Adrenal gland (tissue), 12 donors: ENCODE results near the gene NPC1. TPM values are rescaled to one million over a fixed set of nuclear protein-coding genes. Genes with fewer than 3 reads are reported as not detected.

Experiments
- DNase-seq, 7 donors: peaks; one replicate each; pipeline ENCODE4 v3.0.0-alpha.2; 2019 to 2020
- H3K27ac ChIP-seq, 5 donors: fragments of 200-600 bp; sonication (generic) in 4 of 5; 1 replicate in 3 of 5; 2 replicates in 2 of 5; pipeline versions ENCODE4 v1.5.1 to v1.8.0; 2016 to 2020; ENCODE audit warnings: mild to moderate bottlenecking in 1 of 5
- H3K27me3 ChIP-seq: fragments of 200-600 bp; 2 replicates; pipeline ENCODE4 v1.8.0; 2021
- H3K36me3 ChIP-seq, 2 donors: fragments of 200-600 bp; replicated peaks in 1 of 2; 1 replicate in 1 of 2; 2 replicates in 1 of 2; pipeline versions ENCODE4 v1.5.1 to v1.8.0; 2018 to 2022
- H3K4me1 ChIP-seq, 2 donors: fragments of 200-600 bp; replicated peaks in 1 of 2; 1 replicate in 1 of 2; 2 replicates in 1 of 2; pipeline versions ENCODE4 v1.5.1 to v1.8.0; 2018 to 2021
- H3K4me3 ChIP-seq, 4 donors: fragments of 200-600 bp; sonication (generic) in 3 of 4; one replicate each; pipeline ENCODE4 v1.5.1; 2016 to 2018
- H3K9me3 ChIP-seq, 3 donors: fragments of 200-600 bp; sonication (generic) in 1 of 3; replicated peaks in 1 of 3; 1 replicate in 2 of 3; 2 replicates in 1 of 3; pipeline versions ENCODE4 v1.5.1 to v1.8.0; 2016 to 2021
- CTCF ChIP-seq, 6 experiments: fragments of 450-650 bp in 4 of 6; fragments of 200-600 bp in 2 of 6; sonication (generic) in 1 of 6; IDR thresholded peaks; 1 replicate in 5 of 6; 2 replicates in 1 of 6; pipeline versions ENCODE4 v1.5.1 to v1.8.0; 2016 to 2021; ENCODE audit warnings: antibody characterized with exemption in 6 of 6, mild to moderate bottlenecking in 2 of 6, moderate library complexity in 1 of 6
- POLR2A ChIP-seq, 2 donors: fragments of 450-650 bp; IDR thresholded peaks; one replicate each; pipeline ENCODE4 v1.6.1; 2017; ENCODE audit warnings: antibody characterized with exemption in 2 of 2, mild to moderate bottlenecking in 2 of 2, moderate library complexity in 1 of 2
- WGBS, 4 donors: extraction: QIAGEN DNeasy Blood & Tissue Kit in 2 of 4; methylation state at CpG; one replicate each; pipeline versions ENCODE4 v1.1.5 to v1.1.7; 2013 to 2017; 5-methylcytosine and 5-hydroxymethylcytosine counted together
- intact Hi-C, 2 donors: fragments of 100-400 bp; cut with DNase I; formaldehyde crosslinking; loops; one replicate each; pipeline versions ENCODE4 v1.14.1 to v1.15.0; 2022 to 2023
- polyA plus RNA-seq, 3 donors: library from polyadenylated mRNA; stranded (reverse); fragments of 200-250 nt in 2 of 3; fragments of 350-450 nt in 1 of 3; fragmentation: Illumina TruSeq in 1 of 3; extraction: RNeasy Lipid Tissue Mini Kit (QIAGEN cat#74804) in 1 of 3; gene quantifications; one replicate each; pipeline ENCODE4 v1.2.3, GENCODE V29; 2013 to 2014
- total RNA-seq, 9 donors: library from RNA; depleted of rRNA in 4 of 9; stranded (reverse); fragments of >200 nt in 4 of 9; fragments of 120-200 nt in 1 of 9; fragmentation: NEBNext Ultra II Directional in 1 of 9; extraction: Animal tissue kit (Norgen Biotek cat#: 25700) in 1 of 9; gene quantifications; one replicate each; pipeline versions ENCODE4 v1.1.0 to v1.2.4, GENCODE V29; 2013 to 2023
- donor health status: healthy with polysubstance abuse.
- donor health status: Bipolar disorder and iron deficiency.
- donor health status: DM: yes; HTN: yes; CAD: no.
- donor health status: DM: no; HTN: no; CAD: no.
- donor health status: DM: no; HTN: no; CAD: no.
- donor health status: DM: yes; HTN: yes; CAD: no.

NPC1 gene
- total and polyA plus RNA-seq, 12 donors: 38.3 to 1,631 (median 117) TPM

DNA sequence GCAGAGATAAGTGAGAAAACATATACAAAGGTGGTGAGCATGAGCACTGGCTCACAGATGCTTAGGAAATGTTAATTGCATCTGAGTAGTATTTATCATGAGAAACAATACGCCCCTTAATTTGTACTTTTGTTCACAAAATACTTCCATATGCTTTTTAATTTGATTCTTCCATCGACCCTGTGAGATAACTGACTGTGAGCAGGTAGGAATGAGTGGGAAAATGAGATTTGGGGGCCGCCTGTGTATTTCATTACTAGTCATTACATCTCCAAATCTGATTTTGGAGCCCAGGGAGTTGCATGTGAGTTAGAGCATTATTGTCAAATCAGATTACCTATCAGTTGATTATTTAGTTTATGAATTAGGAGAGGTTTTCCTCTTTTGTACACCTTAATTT is 36.7 kb upstream of the NPC1 start:
- Histone ChIP-seq H3K4me1 (peaks cover 4 to 8% of the 10 kb centered on the region in 2 donors), H3K27me3 (no peaks in the 10 kb centered on the region), H3K27ac (no peak overlapping the region), H3K36me3 (no peaks in the 10 kb centered on the region), H3K4me3 (no peak overlapping the region), H3K9me3 (no peaks in the 10 kb centered on the region)
- DNase-seq: no peak
- 69 to 84% (median 76%) methylated on average over 3 of the region's 3 CpGs for WGBS, 4 donors
- intact Hi-C loops: loop anchor here (5.0 to 10.0 kb wide), 5 partner anchors 74 to 294 kb away; no protein-coding TSS in a partner anchor
- TF ChIP-seq CTCF (IDR thresholded peaks at IDR 0.05) (no peak), POLR2A (IDR thresholded peaks at IDR 0.05) (no peak)

DNA sequence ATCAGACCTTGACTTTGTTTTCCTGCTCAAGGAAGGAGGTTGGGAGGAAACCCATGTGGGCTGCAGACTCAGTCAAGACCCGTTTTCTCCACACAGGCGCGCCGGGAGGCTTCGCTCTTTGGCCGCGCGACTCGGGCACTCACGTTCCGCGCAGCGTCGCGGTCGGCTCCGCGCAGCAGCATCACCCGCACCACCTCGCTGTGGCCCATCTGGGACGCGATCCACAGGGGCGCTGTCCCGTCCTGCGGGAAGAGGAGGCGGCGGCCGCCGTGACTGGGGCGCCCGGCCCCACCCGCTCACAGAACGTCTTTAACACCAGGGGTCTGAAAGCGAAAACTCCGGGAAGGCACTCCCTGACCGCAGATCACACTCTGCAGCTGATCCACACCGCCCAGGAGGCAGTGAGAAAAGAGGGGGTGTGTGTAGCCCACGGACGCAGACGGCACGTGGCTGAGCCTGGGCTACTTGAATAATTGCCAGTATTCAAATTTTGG is 33.1 kb upstream of the NPC1 start:
- Histone ChIP-seq H3K36me3 (no peaks in the 10 kb centered on the region), H3K4me1 (peaks cover 8 to 18% of the 10 kb centered on the region in 2 donors), H3K27ac (peak overlapping the region in 3 of 5 donors; percentile 59 to 76 (median 71)), H3K27me3 (no peaks in the 10 kb centered on the region), H3K4me3 (peak overlapping the region; percentile 19 to 57 (median 36)), H3K9me3 (no peaks in the 10 kb centered on the region)
- DNase-seq: peak in 6 of 7 donors; percentile 37 to 60 (median 44)
- 0 to 3% (median 2%) methylated on average over 14 to 41 of the region's 41 CpGs for WGBS, 4 donors
- TF ChIP-seq CTCF (IDR thresholded peaks at IDR 0.05): peak in 1 of 6 experiments; percentile 10
- TF ChIP-seq POLR2A (IDR thresholded peaks at IDR 0.05): peak in 1 of 2 donors; percentile 54
- intact Hi-C loops: no loop called here

- H3K9me3 ChIP-seq: no peaks in the 10 kb centered on the region
- peak in 1 of 6 experiments; percentile 1 for TF ChIP-seq CTCF (IDR thresholded peaks at IDR 0.05)
- TF ChIP-seq POLR2A (IDR thresholded peaks at IDR 0.05): no peak
- peak overlapping the region in 3 of 5 donors; percentile 59 to 76 (median 71) for H3K27ac ChIP-seq
- peak overlapping the region in 3 of 4 donors; percentile 27 to 57 (median 44) for H3K4me3 ChIP-seq
- no peaks in the 10 kb centered on the region for H3K27me3 ChIP-seq
- peaks cover 13 to 24% of the 10 kb centered on the region in 2 donors for H3K4me1 ChIP-seq
- intact Hi-C loops: no loop called here
- H3K36me3 ChIP-seq: no peaks in the 10 kb centered on the region
- peak in 5 of 7 donors; percentile 12 to 65 (median 30) for DNase-seq
- WGBS, 4 donors: 30 to 55% (median 36%) methylated on average over 10 to 18 of the region's 18 CpGs
These were observed 32.6 kb upstream of the NPC1 start for GRCh38 chr18:23618862-23619387.

DNA sequence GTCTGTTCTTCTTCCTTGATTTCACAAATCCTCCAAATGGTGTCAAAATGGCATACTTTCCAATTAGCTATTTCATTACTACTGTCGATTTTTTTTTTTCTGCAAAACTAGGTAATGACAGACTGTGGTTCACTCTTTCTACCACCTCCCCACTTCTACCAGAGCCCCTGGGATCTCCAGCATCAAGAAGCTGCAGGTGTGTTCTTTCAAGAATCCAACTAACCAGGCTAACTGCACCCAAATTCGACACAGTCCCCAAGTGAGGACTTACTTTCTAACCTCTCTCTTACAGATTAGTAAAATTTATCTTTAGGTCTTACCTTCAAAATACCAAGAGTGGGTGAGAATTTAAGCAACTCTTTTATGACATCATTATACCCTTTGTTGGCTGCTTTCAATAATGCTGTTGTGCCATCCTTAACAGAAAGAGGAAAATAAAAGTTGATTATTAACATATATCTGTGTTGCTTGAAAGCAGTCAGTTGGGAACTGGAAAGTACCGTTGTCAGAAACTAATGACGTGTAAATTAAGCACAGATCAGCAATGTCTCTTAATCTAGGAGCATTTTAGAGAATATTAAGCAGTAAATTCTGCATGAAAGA is 31.2 kb upstream of the NPC1 start:
- Histone ChIP-seq H3K27me3 (no peaks in the 10 kb centered on the region), H3K4me1 (peaks cover 26 to 28% of the 10 kb centered on the region in 2 donors), H3K9me3 (no peaks in the 10 kb centered on the region), H3K4me3 (no peak overlapping the region), H3K27ac (no peak overlapping the region), H3K36me3 (no peaks in the 10 kb centered on the region)
- 81 to 93% (median 86%) methylated on average over 4 of the region's 4 CpGs for WGBS, 4 donors
- DNase-seq: no peak
- intact Hi-C loops: no loop called here
- TF ChIP-seq CTCF (IDR thresholded peaks at IDR 0.05): no peak
- no peak for TF ChIP-seq POLR2A (IDR thresholded peaks at IDR 0.05)
